ENCODE measurements around the gene NHEJ1.

The NHEJ1 gene

DNA sequence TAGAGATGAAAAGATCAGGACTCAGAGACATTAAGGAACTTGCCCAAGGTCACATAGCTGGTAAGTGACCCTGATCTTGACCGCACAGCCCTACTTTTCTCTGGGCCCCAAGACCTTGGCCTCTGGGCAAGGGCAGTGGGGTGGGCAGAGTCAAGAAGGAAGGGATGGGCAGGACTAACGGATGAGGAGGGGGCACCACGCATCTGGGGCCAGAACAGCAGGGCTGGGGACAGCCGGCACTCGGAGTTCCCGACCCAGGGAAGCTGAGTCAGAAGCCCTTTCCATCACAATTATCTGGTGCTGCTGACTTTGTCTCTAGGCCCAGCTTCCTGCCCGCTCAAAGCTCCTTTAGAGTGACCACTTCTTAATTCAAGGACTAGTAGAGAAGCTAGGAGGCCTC lies 133.7 kb downstream of the NHEJ1 start:
- no peak for DNase-seq

DNA sequence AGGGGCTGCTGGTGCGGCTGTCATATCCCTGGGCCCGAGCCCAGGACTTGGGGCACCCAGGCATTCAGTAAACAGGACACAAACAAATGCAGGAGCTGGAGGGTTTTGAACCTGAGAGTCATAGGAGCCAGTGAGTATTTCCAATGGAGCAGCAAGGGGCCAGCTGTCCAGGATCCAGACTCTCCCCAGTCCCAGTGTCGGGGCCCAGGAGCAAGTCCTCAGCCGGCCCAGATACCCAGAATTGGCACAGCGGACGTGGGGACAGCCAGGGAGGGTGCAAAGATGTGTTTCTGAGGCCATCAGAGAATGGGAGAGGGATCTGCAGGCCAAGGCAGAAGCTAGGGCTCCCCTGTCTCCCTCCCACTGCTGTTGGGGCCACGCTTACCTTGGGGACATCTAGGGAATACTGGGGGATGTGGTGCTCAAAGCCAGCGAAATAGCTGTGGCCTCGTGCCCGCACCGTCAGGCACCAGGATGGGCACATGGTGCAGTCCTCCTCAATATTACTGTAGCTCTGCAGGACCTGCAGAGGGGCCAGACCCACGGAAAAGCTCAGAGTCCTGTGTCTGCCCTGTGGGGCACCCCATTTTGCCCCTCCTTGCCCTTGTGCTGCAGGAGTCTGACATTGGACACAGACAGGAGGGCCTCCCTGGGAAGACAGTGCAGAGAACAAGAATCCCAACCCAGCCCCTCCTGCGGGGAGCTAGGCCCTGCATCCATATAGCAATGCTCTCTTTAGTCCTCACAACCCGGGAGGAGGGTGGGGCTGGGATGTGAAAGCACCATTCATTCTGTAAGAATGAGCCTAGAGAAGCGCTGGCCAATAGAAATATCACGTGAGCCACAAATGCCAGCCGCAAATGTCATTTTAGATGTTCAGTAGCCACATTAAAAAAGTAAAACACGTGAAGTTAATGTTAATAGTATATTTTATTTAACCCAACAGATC lies 134.7 kb downstream of the NHEJ1 start:
- DNase-seq = no peak

All from NCI-H1048 (cell line).